ENCODE data around the gene ARHGEF19. TPM values are rescaled to one million over a fixed set of nuclear protein-coding genes. Genes with fewer than 3 reads are reported as not detected.

ARHGEF19 gene
- total RNA-seq, 1 donor from 2014 or later: 5.7 TPM

DNA sequence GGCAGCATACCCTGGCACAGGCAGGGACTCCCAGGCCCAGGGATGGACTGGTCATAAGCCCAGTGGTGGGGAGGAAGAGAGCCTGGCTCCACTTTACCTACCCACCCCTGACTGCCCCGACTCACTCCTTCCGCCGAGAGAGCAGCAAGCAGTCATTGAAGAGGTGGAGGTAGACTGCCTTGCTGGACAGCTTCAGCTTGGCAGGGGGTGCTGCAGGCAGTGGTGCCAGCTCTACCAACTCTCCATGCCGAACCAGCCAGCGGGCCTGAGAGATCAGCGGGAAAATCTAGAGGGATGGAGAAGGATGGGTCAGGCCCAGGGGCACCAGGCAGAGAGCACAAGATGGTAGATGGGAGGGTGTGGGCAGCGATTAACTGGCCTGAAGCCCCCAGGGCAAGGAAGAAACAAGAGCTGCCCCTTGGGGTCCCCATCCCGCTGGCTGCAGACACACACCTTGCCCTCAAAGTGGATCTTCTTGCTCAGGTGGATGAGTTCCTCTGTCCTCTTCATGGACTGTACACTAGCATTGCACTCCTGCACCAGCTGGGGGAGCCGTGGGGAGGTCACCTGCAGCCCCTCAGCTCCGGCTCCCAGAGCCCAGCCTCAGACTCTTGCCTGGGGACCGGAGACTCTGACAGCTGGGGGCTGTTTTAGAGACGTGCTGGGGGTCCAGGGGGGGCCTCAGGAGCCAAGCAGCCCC, 7.7 kb downstream of the ARHGEF19 start:
- H3K9me3 Mint-ChIP-seq (ENCODE audit: unreplicated experiment): no peaks in the 10 kb centered on the region
- H2AFZ ChIP-seq (ENCODE audit: low read depth, low read length): no peak overlapping the region
- no peak overlapping the region for H3K27ac ChIP-seq (ENCODE audit: low read depth, low read length)
- H3K36me3 ChIP-seq (ENCODE audit: insufficient read depth, low read length): no peaks in the 10 kb centered on the region
- H3K4me2 ChIP-seq (ENCODE audit: low read length): no peak overlapping the region
- DNase-seq (ENCODE audit: low read depth) (no peak), FAIRE-seq (no peak)
- no peaks in the 10 kb centered on the region for H3K27me3 ChIP-seq (ENCODE audit: insufficient read depth, low read length)
- H3K9ac ChIP-seq (ENCODE audit: low read length): no peak overlapping the region
- peaks cover 9% of the 10 kb centered on the region for H3K4me1 ChIP-seq (ENCODE audit: insufficient read depth, low read length)
- no peak overlapping the region for H3K27ac Mint-ChIP-seq (ENCODE audit: unreplicated experiment)
- no peak overlapping the region for H3K4me3 Mint-ChIP-seq (ENCODE audit: unreplicated experiment)
- peaks cover 8% of the 10 kb centered on the region for H3K4me1 Mint-ChIP-seq (ENCODE audit: low read depth, unreplicated experiment)
- TF ChIP-seq, protein P1, sequence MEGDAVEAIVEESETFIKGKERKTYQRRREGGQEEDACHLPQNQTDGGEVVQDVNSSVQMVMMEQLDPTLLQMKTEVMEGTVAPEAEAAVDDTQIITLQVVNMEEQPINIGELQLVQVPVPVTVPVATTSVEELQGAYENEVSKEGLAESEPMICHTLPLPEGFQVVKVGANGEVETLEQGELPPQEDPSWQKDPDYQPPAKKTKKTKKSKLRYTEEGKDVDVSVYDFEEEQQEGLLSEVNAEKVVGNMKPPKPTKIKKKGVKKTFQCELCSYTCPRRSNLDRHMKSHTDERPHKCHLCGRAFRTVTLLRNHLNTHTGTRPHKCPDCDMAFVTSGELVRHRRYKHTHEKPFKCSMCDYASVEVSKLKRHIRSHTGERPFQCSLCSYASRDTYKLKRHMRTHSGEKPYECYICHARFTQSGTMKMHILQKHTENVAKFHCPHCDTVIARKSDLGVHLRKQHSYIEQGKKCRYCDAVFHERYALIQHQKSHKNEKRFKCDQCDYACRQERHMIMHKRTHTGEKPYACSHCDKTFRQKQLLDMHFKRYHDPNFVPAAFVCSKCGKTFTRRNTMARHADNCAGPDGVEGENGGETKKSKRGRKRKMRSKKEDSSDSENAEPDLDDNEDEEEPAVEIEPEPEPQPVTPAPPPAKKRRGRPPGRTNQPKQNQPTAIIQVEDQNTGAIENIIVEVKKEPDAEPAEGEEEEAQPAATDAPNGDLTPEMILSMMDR (IDR thresholded peaks at IDR 0.05; ENCODE audit: insufficient read depth, low read depth, low read length): no peak
- TF ChIP-seq EZH2 (IDR thresholded peaks at IDR 0.05; ENCODE audit: insufficient read depth, low read length): no peak
- peaks cover 5% of the 10 kb centered on the region for H3K36me3 Mint-ChIP-seq (ENCODE audit: low read depth, unreplicated experiment)
- no peaks in the 10 kb centered on the region for H3K79me2 ChIP-seq (ENCODE audit: insufficient read depth, low read length)
- H3K27me3 Mint-ChIP-seq (ENCODE audit: low read depth, unreplicated experiment): no peaks in the 10 kb centered on the region
- no peaks in the 10 kb centered on the region for H4K20me1 ChIP-seq (ENCODE audit: insufficient read depth, low read length)
- H3K9me3 ChIP-seq (ENCODE audit: insufficient read depth, low read depth, low read length): no peaks in the 10 kb centered on the region
- no peak overlapping the region for H3K4me3 ChIP-seq (ENCODE audit: insufficient read depth, low read depth, low read length)

DNA sequence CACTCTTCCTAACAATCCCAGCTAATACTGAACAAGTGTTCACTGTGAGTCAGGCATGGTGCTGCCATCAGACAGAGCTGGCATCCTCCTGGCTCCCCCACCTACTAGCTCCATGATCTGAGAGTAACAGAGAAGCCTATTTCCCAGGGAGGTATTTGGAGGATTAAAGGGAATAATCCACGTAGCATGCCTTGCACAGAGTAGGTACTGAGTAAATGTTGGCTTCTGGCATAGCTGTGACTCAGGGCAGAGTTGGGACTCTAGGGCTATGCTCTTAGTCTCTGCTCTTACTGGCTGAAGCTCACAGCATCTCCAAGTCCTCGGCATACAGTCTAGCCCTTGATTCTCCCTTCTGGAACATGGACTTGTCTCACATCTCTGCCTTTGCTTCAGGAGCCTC, 8.2 kb downstream of the ARHGEF19 start:
- no peak overlapping the region for H3K4me3 ChIP-seq (ENCODE audit: insufficient read depth, low read depth, low read length)
- H3K27ac ChIP-seq (ENCODE audit: low read depth, low read length): no peak overlapping the region
- no peaks in the 10 kb centered on the region for H3K27me3 Mint-ChIP-seq (ENCODE audit: low read depth, unreplicated experiment)
- no peak for TF ChIP-seq EZH2 (IDR thresholded peaks at IDR 0.05; ENCODE audit: insufficient read depth, low read length)
- TF ChIP-seq, protein P1 (IDR thresholded peaks at IDR 0.05; ENCODE audit: insufficient read depth, low read depth, low read length): no peak
- FAIRE-seq (no peak), DNase-seq (ENCODE audit: low read depth) (no peak)
- H3K9ac ChIP-seq (ENCODE audit: low read length): no peak overlapping the region
- no peaks in the 10 kb centered on the region for H3K9me3 Mint-ChIP-seq (ENCODE audit: unreplicated experiment)
- H3K36me3 ChIP-seq (ENCODE audit: insufficient read depth, low read length): no peaks in the 10 kb centered on the region
- no peaks in the 10 kb centered on the region for H4K20me1 ChIP-seq (ENCODE audit: insufficient read depth, low read length)
- no peak overlapping the region for H2AFZ ChIP-seq (ENCODE audit: low read depth, low read length)
- peaks cover 7% of the 10 kb centered on the region for H3K4me1 ChIP-seq (ENCODE audit: insufficient read depth, low read length)
- H3K79me2 ChIP-seq (ENCODE audit: insufficient read depth, low read length): no peaks in the 10 kb centered on the region
- no peak overlapping the region for H3K27ac Mint-ChIP-seq (ENCODE audit: unreplicated experiment)
- H3K4me1 Mint-ChIP-seq (ENCODE audit: low read depth, unreplicated experiment): peaks cover 4% of the 10 kb centered on the region
- no peak overlapping the region for H3K4me3 Mint-ChIP-seq (ENCODE audit: unreplicated experiment)
- no peaks in the 10 kb centered on the region for H3K9me3 ChIP-seq (ENCODE audit: insufficient read depth, low read depth, low read length)
- H3K36me3 Mint-ChIP-seq (ENCODE audit: low read depth, unreplicated experiment): peaks cover 5% of the 10 kb centered on the region
- no peaks in the 10 kb centered on the region for H3K27me3 ChIP-seq (ENCODE audit: insufficient read depth, low read length)
- H3K4me2 ChIP-seq (ENCODE audit: low read length): no peak overlapping the region

DNA sequence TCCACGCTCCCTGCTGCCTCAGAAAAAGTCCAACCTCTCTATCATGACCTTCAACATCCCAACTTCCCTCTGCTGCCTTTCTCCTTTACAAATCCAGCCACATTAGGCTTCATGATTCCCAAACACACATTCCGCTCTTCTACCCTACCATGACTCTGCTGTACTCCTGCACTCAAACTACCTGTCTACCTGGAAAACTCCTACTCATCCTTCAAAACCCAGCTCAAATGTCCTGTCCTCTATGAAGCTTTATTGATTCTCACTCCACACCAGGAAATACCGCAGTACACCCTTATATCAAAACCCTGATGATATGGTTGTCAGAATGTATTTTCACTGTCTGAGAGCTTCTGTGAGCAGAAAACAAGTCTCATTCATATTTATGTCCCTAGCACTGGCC, 8.9 kb downstream of the ARHGEF19 start:
- FAIRE-seq (no peak), DNase-seq (ENCODE audit: low read depth) (no peak)
- no peaks in the 10 kb centered on the region for H4K20me1 ChIP-seq (ENCODE audit: insufficient read depth, low read length)
- no peak overlapping the region for H2AFZ ChIP-seq (ENCODE audit: low read depth, low read length)
- H3K27me3 ChIP-seq (ENCODE audit: insufficient read depth, low read length): no peaks in the 10 kb centered on the region
- H3K79me2 ChIP-seq (ENCODE audit: insufficient read depth, low read length): no peaks in the 10 kb centered on the region
- H3K36me3 Mint-ChIP-seq (ENCODE audit: low read depth, unreplicated experiment): peaks cover 10% of the 10 kb centered on the region
- no peak overlapping the region for H3K27ac Mint-ChIP-seq (ENCODE audit: unreplicated experiment)
- no peaks in the 10 kb centered on the region for H3K9me3 ChIP-seq (ENCODE audit: insufficient read depth, low read depth, low read length)
- H3K4me2 ChIP-seq (ENCODE audit: low read length): no peak overlapping the region
- no peak overlapping the region for H3K4me3 ChIP-seq (ENCODE audit: insufficient read depth, low read depth, low read length)
- no peaks in the 10 kb centered on the region for H3K9me3 Mint-ChIP-seq (ENCODE audit: unreplicated experiment)
- peaks cover 7% of the 10 kb centered on the region for H3K4me1 Mint-ChIP-seq (ENCODE audit: low read depth, unreplicated experiment)
- H3K36me3 ChIP-seq (ENCODE audit: insufficient read depth, low read length): no peaks in the 10 kb centered on the region
- TF ChIP-seq EZH2 (IDR thresholded peaks at IDR 0.05; ENCODE audit: insufficient read depth, low read length): no peak
- TF ChIP-seq, protein P1 (IDR thresholded peaks at IDR 0.05; ENCODE audit: insufficient read depth, low read depth, low read length): no peak
- H3K27ac ChIP-seq (ENCODE audit: low read depth, low read length): no peak overlapping the region
- H3K4me1 ChIP-seq (ENCODE audit: insufficient read depth, low read length): peaks cover 7% of the 10 kb centered on the region
- peaks cover 1% of the 10 kb centered on the region for H3K27me3 Mint-ChIP-seq (ENCODE audit: low read depth, unreplicated experiment)
- no peak overlapping the region for H3K4me3 Mint-ChIP-seq (ENCODE audit: unreplicated experiment)
- H3K9ac ChIP-seq (ENCODE audit: low read length): no peak overlapping the region
